ENCODE data around the gene NCAM2. TPM values are rescaled to one million over a fixed set of nuclear protein-coding genes. Genes with fewer than 3 reads are reported as not detected.

NCAM2 gene
- total and polyA plus RNA-seq, 3 experiments from 2014 or later, result not detected

- H3K36me3 Mint-ChIP-seq, result no peaks in the 10 kb centered on the region
- DNase-seq, result no peak
- ChIA-PET CTCF (no interaction called here), POLR2A (no interaction called here)
- no peak overlapping the region for H3K4me3 Mint-ChIP-seq
- H3K4me1 ChIP-seq (ENCODE audit: insufficient read depth, low read length), result no peaks in the 10 kb centered on the region
- no peaks in the 10 kb centered on the region for H3K4me1 Mint-ChIP-seq
- H3K9me3 Mint-ChIP-seq, result peaks cover 0 to 8% (median 2%) of the 10 kb centered on the region in 5 donors
- H3K27ac ChIP-seq (ENCODE audit: low read depth, low read length), result peak overlapping the region; percentile 27
- H3K27me3 Mint-ChIP-seq, result no peaks in the 10 kb centered on the region
- no peaks in the 10 kb centered on the region for H3K27me3 ChIP-seq (ENCODE audit: insufficient read depth, low read length, poor library complexity, severe bottlenecking)
- H3K36me3 ChIP-seq (ENCODE audit: insufficient read depth, low read length), result no peaks in the 10 kb centered on the region
- no peaks in the 10 kb centered on the region for H3K9me3 ChIP-seq (ENCODE audit: low read length)
- H3K4me3 ChIP-seq (ENCODE audit: low read length), result no peak overlapping the region
- no peak overlapping the region for H3K27ac Mint-ChIP-seq
These were observed 153.0 kb downstream of the NCAM2 start for GRCh38 chr21:21151231-21151630.

GRCh38 chr21:21156397-21156796 is 158.2 kb downstream of the NCAM2 start:
- ChIA-PET POLR2A (no interaction called here), CTCF (no interaction called here)
- no peaks in the 10 kb centered on the region for H3K27me3 Mint-ChIP-seq
- no peak for DNase-seq
- H3K36me3 Mint-ChIP-seq, result no peaks in the 10 kb centered on the region
- H3K36me3 ChIP-seq (ENCODE audit: insufficient read depth, low read length), result no peaks in the 10 kb centered on the region
- no peaks in the 10 kb centered on the region for H3K4me1 ChIP-seq (ENCODE audit: insufficient read depth, low read length)
- peaks cover 0 to 8% (median 2%) of the 10 kb centered on the region in 5 donors for H3K9me3 Mint-ChIP-seq
- no peak overlapping the region for H3K4me3 Mint-ChIP-seq
- H3K9me3 ChIP-seq (ENCODE audit: low read length), result no peaks in the 10 kb centered on the region
- H3K4me1 Mint-ChIP-seq, result no peaks in the 10 kb centered on the region
- no peak overlapping the region for H3K4me3 ChIP-seq (ENCODE audit: low read length)
- H3K27ac Mint-ChIP-seq, result no peak overlapping the region
- H3K27me3 ChIP-seq (ENCODE audit: insufficient read depth, low read length, poor library complexity, severe bottlenecking), result no peaks in the 10 kb centered on the region
- H3K27ac ChIP-seq (ENCODE audit: low read depth, low read length), result no peak overlapping the region

GRCh38 chr21:21156957-21157356 is 158.7 kb downstream of the NCAM2 start:
- Mint-ChIP-seq H3K4me3 (no peak overlapping the region), H3K36me3 (no peaks in the 10 kb centered on the region), H3K27ac (peak overlapping the region in 1 of 8 donors; percentile 17), H3K27me3 (no peaks in the 10 kb centered on the region), H3K9me3 (peaks cover 0 to 8% (median 1%) of the 10 kb centered on the region in 5 donors), H3K4me1 (no peaks in the 10 kb centered on the region)
- H3K36me3 ChIP-seq (ENCODE audit: insufficient read depth, low read length), result no peaks in the 10 kb centered on the region
- POLR2A ChIA-PET, result no interaction called here
- H3K27me3 ChIP-seq (ENCODE audit: insufficient read depth, low read length, poor library complexity, severe bottlenecking), result no peaks in the 10 kb centered on the region
- H3K4me1 ChIP-seq (ENCODE audit: insufficient read depth, low read length), result no peaks in the 10 kb centered on the region
- H3K9me3 ChIP-seq (ENCODE audit: low read length), result no peaks in the 10 kb centered on the region
- DNase-seq, result no peak
- H3K27ac ChIP-seq (ENCODE audit: low read depth, low read length), result peak overlapping the region; percentile 10
- no peak overlapping the region for H3K4me3 ChIP-seq (ENCODE audit: low read length)
- CTCF ChIA-PET, result no interaction called here

DNA sequence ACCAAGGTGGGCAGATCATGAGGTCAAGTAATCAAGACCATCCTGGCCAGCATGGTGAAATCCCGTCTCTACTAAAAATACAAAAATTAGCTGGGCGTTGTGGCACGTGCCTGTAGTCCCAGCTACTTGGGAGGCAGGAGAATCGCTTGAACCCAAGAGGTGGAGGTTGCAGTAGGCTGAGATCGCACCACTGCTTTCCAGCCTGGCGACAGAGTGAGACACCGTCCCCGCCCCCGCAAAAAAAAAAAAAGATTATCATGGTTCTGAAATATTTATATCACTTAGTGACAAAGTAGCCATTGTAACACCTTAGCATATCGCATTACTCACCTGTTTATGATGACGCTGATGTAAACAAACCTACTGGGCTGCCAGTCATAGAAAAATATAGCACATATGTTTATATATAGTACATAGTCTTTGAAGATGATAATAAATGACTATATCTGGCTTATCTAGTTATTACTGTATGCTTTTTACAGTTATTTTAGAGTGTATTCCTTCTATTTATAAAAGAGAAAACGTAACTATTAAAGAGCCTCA is 160.2 kb downstream of the NCAM2 start:
- no peak overlapping the region for H3K27ac Mint-ChIP-seq
- POLR2A ChIA-PET, result no interaction called here
- Histone ChIP-seq H3K4me1 (ENCODE audit: insufficient read depth, low read length) (no peaks in the 10 kb centered on the region), H3K4me3 (ENCODE audit: low read length) (no peak overlapping the region), H3K36me3 (ENCODE audit: insufficient read depth, low read length) (no peaks in the 10 kb centered on the region), H3K27ac (ENCODE audit: low read depth, low read length) (no peak overlapping the region), H3K9me3 (ENCODE audit: low read length) (no peaks in the 10 kb centered on the region), H3K27me3 (ENCODE audit: insufficient read depth, low read length, poor library complexity, severe bottlenecking) (no peaks in the 10 kb centered on the region)
- H3K9me3 Mint-ChIP-seq, result peaks cover 0 to 3% (median 0%) of the 10 kb centered on the region in 5 donors
- DNase-seq, result no peak
- H3K27me3 Mint-ChIP-seq, result no peaks in the 10 kb centered on the region
- no peak overlapping the region for H3K4me3 Mint-ChIP-seq
- CTCF ChIA-PET, result no interaction called here
- no peaks in the 10 kb centered on the region for H3K36me3 Mint-ChIP-seq
- no peaks in the 10 kb centered on the region for H3K4me1 Mint-ChIP-seq

- no peaks in the 10 kb centered on the region for H3K9me3 Mint-ChIP-seq
- H3K4me3 Mint-ChIP-seq, result no peak overlapping the region
- H3K27me3 ChIP-seq (ENCODE audit: insufficient read depth, low read length, poor library complexity, severe bottlenecking), result no peaks in the 10 kb centered on the region
- no peak for DNase-seq
- no peaks in the 10 kb centered on the region for H3K36me3 Mint-ChIP-seq
- no peaks in the 10 kb centered on the region for H3K4me1 ChIP-seq (ENCODE audit: insufficient read depth, low read length)
- H3K36me3 ChIP-seq (ENCODE audit: insufficient read depth, low read length), result no peaks in the 10 kb centered on the region
- no peak overlapping the region for H3K27ac ChIP-seq (ENCODE audit: low read depth, low read length)
- no peak overlapping the region for H3K4me3 ChIP-seq (ENCODE audit: low read length)
- no peaks in the 10 kb centered on the region for H3K4me1 Mint-ChIP-seq
- H3K27ac Mint-ChIP-seq, result no peak overlapping the region
- ChIA-PET CTCF (no interaction called here), POLR2A (no interaction called here)
- H3K27me3 Mint-ChIP-seq, result no peaks in the 10 kb centered on the region
- H3K9me3 ChIP-seq (ENCODE audit: low read length), result no peaks in the 10 kb centered on the region
These were observed 161.2 kb downstream of the NCAM2 start for GRCh38 chr21:21159253-21159899.

GRCh38 chr21:21162786-21163185 is 164.6 kb downstream of the NCAM2 start:
- H3K4me1 Mint-ChIP-seq, result no peaks in the 10 kb centered on the region
- Histone ChIP-seq H3K9me3 (ENCODE audit: low read length) (no peaks in the 10 kb centered on the region), H3K27ac (ENCODE audit: low read depth, low read length) (no peak overlapping the region), H3K27me3 (ENCODE audit: insufficient read depth, low read length, poor library complexity, severe bottlenecking) (no peaks in the 10 kb centered on the region), H3K4me1 (ENCODE audit: insufficient read depth, low read length) (no peaks in the 10 kb centered on the region), H3K36me3 (ENCODE audit: insufficient read depth, low read length) (no peaks in the 10 kb centered on the region), H3K4me3 (ENCODE audit: low read length) (no peak overlapping the region)
- no peak overlapping the region for H3K27ac Mint-ChIP-seq
- peaks cover 0 to 2% (median 0%) of the 10 kb centered on the region in 5 donors for H3K9me3 Mint-ChIP-seq
- H3K4me3 Mint-ChIP-seq, result no peak overlapping the region
- H3K36me3 Mint-ChIP-seq, result no peaks in the 10 kb centered on the region
- ChIA-PET POLR2A (no interaction called here), CTCF (no interaction called here)
- no peaks in the 10 kb centered on the region for H3K27me3 Mint-ChIP-seq
- DNase-seq, result no peak

GRCh38 chr21:21163904-21164303 is 165.7 kb downstream of the NCAM2 start:
- POLR2A ChIA-PET, result no interaction called here
- H3K27ac Mint-ChIP-seq, result no peak overlapping the region
- peaks cover 0 to 2% (median 0%) of the 10 kb centered on the region in 5 donors for H3K9me3 Mint-ChIP-seq
- Histone ChIP-seq H3K27ac (ENCODE audit: low read depth, low read length) (no peak overlapping the region), H3K4me3 (ENCODE audit: low read length) (no peak overlapping the region), H3K36me3 (ENCODE audit: insufficient read depth, low read length) (no peaks in the 10 kb centered on the region), H3K9me3 (ENCODE audit: low read length) (no peaks in the 10 kb centered on the region), H3K27me3 (ENCODE audit: insufficient read depth, low read length, poor library complexity, severe bottlenecking) (no peaks in the 10 kb centered on the region), H3K4me1 (ENCODE audit: insufficient read depth, low read length) (no peaks in the 10 kb centered on the region)
- H3K4me1 Mint-ChIP-seq, result no peaks in the 10 kb centered on the region
- no peak overlapping the region for H3K4me3 Mint-ChIP-seq
- H3K27me3 Mint-ChIP-seq, result no peaks in the 10 kb centered on the region
- DNase-seq, result peak in 1 of 5 donors; percentile 15
- H3K36me3 Mint-ChIP-seq, result no peaks in the 10 kb centered on the region
- CTCF ChIA-PET, result no interaction called here

- no peak overlapping the region for H3K27ac ChIP-seq (ENCODE audit: low read depth, low read length)
- no peak overlapping the region for H3K4me3 ChIP-seq (ENCODE audit: low read length)
- ChIA-PET CTCF (no interaction called here), POLR2A (no interaction called here)
- no peak overlapping the region for H3K27ac Mint-ChIP-seq
- H3K36me3 ChIP-seq (ENCODE audit: insufficient read depth, low read length), result no peaks in the 10 kb centered on the region
- no peaks in the 10 kb centered on the region for H3K27me3 ChIP-seq (ENCODE audit: insufficient read depth, low read length, poor library complexity, severe bottlenecking)
- H3K4me3 Mint-ChIP-seq, result no peak overlapping the region
- H3K9me3 ChIP-seq (ENCODE audit: low read length), result no peaks in the 10 kb centered on the region
- H3K27me3 Mint-ChIP-seq, result no peaks in the 10 kb centered on the region
- H3K9me3 Mint-ChIP-seq, result peaks cover 0 to 3% (median 0%) of the 10 kb centered on the region in 5 donors
- H3K4me1 ChIP-seq (ENCODE audit: insufficient read depth, low read length), result no peaks in the 10 kb centered on the region
- no peaks in the 10 kb centered on the region for H3K36me3 Mint-ChIP-seq
- no peak for DNase-seq
- H3K4me1 Mint-ChIP-seq, result no peaks in the 10 kb centered on the region
These were observed 166.9 kb downstream of the NCAM2 start for GRCh38 chr21:21165063-21165645.
